ENCODE data around the gene GRID1. TPM values are rescaled to one million over a fixed set of nuclear protein-coding genes. Genes with fewer than 3 reads are reported as not detected.

GRID1 gene
- total and polyA plus RNA-seq, 9 of the 15 experiments (the other 6 are each of a cell fraction or from before 2014, with no cell fraction given): 0.01 to 7.2 (median 1.2) TPM

DNA sequence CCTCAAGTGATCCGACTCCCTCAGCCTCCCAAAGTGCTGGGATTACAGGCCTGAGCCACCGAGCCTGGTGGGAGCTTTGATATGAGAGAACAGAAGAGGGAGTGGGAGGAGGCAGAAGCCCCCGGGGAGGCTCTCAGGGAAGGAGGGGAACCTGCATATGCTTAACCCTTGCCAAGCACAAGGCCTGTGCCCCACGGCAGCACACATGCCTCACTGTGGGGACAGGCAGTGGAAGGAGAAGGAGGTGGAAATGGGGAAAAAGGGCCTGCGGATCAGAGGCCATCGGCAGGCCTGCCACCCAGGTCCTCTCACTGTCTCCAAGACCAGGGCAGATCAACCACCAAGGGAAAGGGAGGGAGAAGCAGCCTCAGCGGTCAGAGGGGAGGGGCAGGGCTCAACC is 7.2 kb upstream of the GRID1 start:
- Histone ChIP-seq H3K79me2 (ENCODE audit: control insufficient read depth, insufficient read depth, low read length) (no peaks in the 10 kb centered on the region), H3K27ac (ENCODE audit: extremely low read depth, low read depth, low read length) (no peak overlapping the region), H2AFZ (ENCODE audit: low read depth, low read length) (no peak overlapping the region), H3K9ac (ENCODE audit: insufficient read depth in 1 of 2, low read depth in 2 of 2, low read length in 2 of 2) (no peak overlapping the region), H3K9me3 (replicated peaks; ENCODE audit: control insufficient read depth, insufficient read depth, low read depth, low read length) (no peaks in the 10 kb centered on the region), H3K4me1 (replicated peaks in 1 of 2; ENCODE audit: control insufficient read depth in 2 of 2, insufficient read depth in 2 of 2, low read length in 2 of 2) (peaks cover 0 to 9% of the 10 kb centered on the region in 2 experiments; a peak in 2 of 5 replicates), H3K4me3 (no peak overlapping the region), H3K27me3 (ENCODE audit: control insufficient read depth in 2 of 2, insufficient read depth in 2 of 2, low read length in 2 of 2) (peaks cover 0 to 9% of the 10 kb centered on the region in 2 experiments; a peak in 1 of 5 replicates), H3K36me3 (ENCODE audit: control insufficient read depth, insufficient read depth, low read length) (no peaks in the 10 kb centered on the region), H3K9me1 (ENCODE audit: control insufficient read depth, insufficient read depth, low read length) (no peaks in the 10 kb centered on the region), H4K20me1 (replicated peaks; ENCODE audit: control insufficient read depth, insufficient read depth, low read length) (peaks cover 6% of the 10 kb centered on the region; the same call in 1 of the 2 replicates), H3K4me2 (ENCODE audit: insufficient read depth, low read length) (no peak overlapping the region)
- WGBS (ENCODE audit: insufficient coverage, low coverage, missing lambda C conversion rate): 0% methylated on average over 4 of the region's 7 CpGs
- ChIA-PET POLR2A (no interaction called here), CTCF (ENCODE audit: low intra/inter-chr PET ratio) (no interaction called here)
- TF ChIP-seq NCOA1 (IDR thresholded peaks at IDR 0.05; ENCODE audit: low read depth) (no peak), ELF4 (CRISPR knock-in tag; IDR thresholded peaks at IDR 0.05) (no peak), RBM39 (optimal IDR thresholded peaks at IDR 0.05; ENCODE audit: low read depth, low read length) (no peak)
- in situ Hi-C loops (cut with MboI): loop anchor here (10.0 kb wide), 1 partner anchor 109 kb away; no protein-coding TSS in a partner anchor
- BruUV-seq (replicated peaks): no TSS peak
- DNase-seq (ENCODE audit: extremely low read depth in 1 of 4, low spot score in 3 of 4) (no peak), FAIRE-seq (no peak), ATAC-seq (no peak)
- intact Hi-C loops (cut with micrococcal nuclease): loop anchor here (10.0 kb wide), 1 partner anchor 1829 kb away; no protein-coding TSS in a partner anchor

GRCh38 chr10:86373251-86373650 is 6.7 kb upstream of the GRID1 start:
- WGBS (ENCODE audit: insufficient coverage, low coverage, missing lambda C conversion rate): 0% methylated on average over 1 of the region's 3 CpGs
- in situ Hi-C loops (cut with MboI): loop anchor here (10.0 kb wide), 1 partner anchor 108 kb away; no protein-coding TSS in a partner anchor
- TF ChIP-seq ZNF408 (CRISPR knock-in tag; IDR thresholded peaks at IDR 0.05; ENCODE audit: low read depth) (no peak), CBFA2T3 (IDR thresholded peaks at IDR 0.05) (no peak), ZNF696 (CRISPR knock-in tag; conservative IDR thresholded peaks at IDR 0.05) (no peak), SREBF2 (CRISPR knock-in tag; IDR thresholded peaks at IDR 0.05) (no peak), TBP (optimal IDR thresholded peaks at IDR 0.05; ENCODE audit: low read depth, low read length) (no peak), PHTF2 (CRISPR knock-in tag; IDR thresholded peaks at IDR 0.05) (no peak), ZNF512 (tag; IDR thresholded peaks at IDR 0.05) (no peak), SRSF9 (IDR thresholded peaks at IDR 0.05; ENCODE audit: borderline replicate concordance, low read depth, low read length) (no peak), FOXP4 (CRISPR knock-in tag; IDR thresholded peaks at IDR 0.05; ENCODE audit: borderline replicate concordance) (no peak), RBM14 (IDR thresholded peaks at IDR 0.05; ENCODE audit: borderline replicate concordance, insufficient read depth, low read depth, low read length) (no peak), MYNN (IDR thresholded peaks at IDR 0.05) (no peak), MYNN (CRISPR knock-in tag; IDR thresholded peaks at IDR 0.05) (no peak)

More at GRCh38 chr10:86373251-86373650, 6.7 kb upstream of the GRID1 start:
- H3K27ac ChIP-seq (ENCODE audit: extremely low read depth, low read depth, low read length): no peak overlapping the region
- no peak overlapping the region for H2AFZ ChIP-seq (ENCODE audit: low read depth, low read length)
- peaks cover 0 to 9% of the 10 kb centered on the region in 2 experiments; a peak in 2 of 5 replicates for H3K4me1 ChIP-seq (replicated peaks in 1 of 2; ENCODE audit: control insufficient read depth in 2 of 2, insufficient read depth in 2 of 2, low read length in 2 of 2)
- H3K9ac ChIP-seq (ENCODE audit: insufficient read depth in 1 of 2, low read depth in 2 of 2, low read length in 2 of 2): no peak overlapping the region
- no peak overlapping the region for H3K4me2 ChIP-seq (ENCODE audit: insufficient read depth, low read length)
- no TSS peak for BruUV-seq (replicated peaks)
- H4K20me1 ChIP-seq (replicated peaks; ENCODE audit: control insufficient read depth, insufficient read depth, low read length): peaks cover 6% of the 10 kb centered on the region; the same call in 1 of the 2 replicates
- H3K36me3 ChIP-seq (ENCODE audit: control insufficient read depth, insufficient read depth, low read length): no peaks in the 10 kb centered on the region
- CTCF ChIA-PET (ENCODE audit: low intra/inter-chr PET ratio): no interaction called here
- intact Hi-C loops (cut with micrococcal nuclease): loop anchor here (10.0 kb wide), 1 partner anchor 1828 kb away; no protein-coding TSS in a partner anchor
- ATAC-seq: no peak
- no peaks in the 10 kb centered on the region for H3K9me3 ChIP-seq (replicated peaks; ENCODE audit: control insufficient read depth, insufficient read depth, low read depth, low read length)
- H3K4me3 ChIP-seq: no peak overlapping the region
- no peak for DNase-seq (ENCODE audit: extremely low read depth in 1 of 4, low spot score in 3 of 4)
- no peak for FAIRE-seq
- peaks cover 0 to 9% of the 10 kb centered on the region in 2 experiments; a peak in 1 of 5 replicates for H3K27me3 ChIP-seq (ENCODE audit: control insufficient read depth in 2 of 2, insufficient read depth in 2 of 2, low read length in 2 of 2)
- POLR2A ChIA-PET: no interaction called here
- H3K9me1 ChIP-seq (ENCODE audit: control insufficient read depth, insufficient read depth, low read length): no peaks in the 10 kb centered on the region
- no peaks in the 10 kb centered on the region for H3K79me2 ChIP-seq (ENCODE audit: control insufficient read depth, insufficient read depth, low read length)
